Measurements from ENCODE around the gene ANKS1B.

DNA sequence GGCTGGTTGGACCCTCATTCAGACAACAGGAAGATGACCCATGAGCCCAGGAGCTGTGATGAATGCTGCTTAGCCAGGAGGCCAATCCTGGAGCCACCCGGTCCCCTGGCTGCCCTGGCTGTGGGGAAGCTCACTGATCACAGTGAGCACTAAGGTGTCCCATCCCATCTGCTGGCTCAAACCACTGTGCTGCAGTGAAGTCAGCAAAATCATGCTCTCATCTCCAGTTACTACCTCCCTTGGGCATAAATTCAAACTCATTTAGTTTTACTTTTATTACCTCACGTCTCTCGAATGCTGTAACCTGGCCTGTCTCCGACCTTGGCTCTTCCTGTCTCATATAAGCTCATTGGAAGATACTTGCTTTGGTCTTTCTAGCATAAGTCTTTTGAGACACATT lies 1227.3 kb downstream of the ANKS1B start:
- TF ChIP-seq CTCF (IDR thresholded peaks at IDR 0.05) (no peak), ETV6 (CRISPR knock-in tag; IDR thresholded peaks at IDR 0.05) (no peak), ZNF263 (CRISPR knock-in tag; IDR thresholded peaks at IDR 0.05; ENCODE audit: low read depth) (no peak), NFYB (CRISPR knock-in tag; conservative IDR thresholded peaks at IDR 0.05; ENCODE audit: low read depth) (no peak), NR3C1 (CRISPR knock-in tag; conservative IDR thresholded peaks at IDR 0.05; ENCODE audit: low read depth) (no peak), ATF1 (CRISPR knock-in tag; IDR thresholded peaks at IDR 0.05) (no peak), USF2 (CRISPR knock-in tag; IDR thresholded peaks at IDR 0.05) (no peak), ATF2 (CRISPR knock-in tag; IDR thresholded peaks at IDR 0.05; ENCODE audit: borderline replicate concordance, low read depth) (no peak), PREB (CRISPR knock-in tag; IDR thresholded peaks at IDR 0.05; ENCODE audit: borderline replicate concordance) (no peak)
- TF ChIP-seq, protein P1, sequence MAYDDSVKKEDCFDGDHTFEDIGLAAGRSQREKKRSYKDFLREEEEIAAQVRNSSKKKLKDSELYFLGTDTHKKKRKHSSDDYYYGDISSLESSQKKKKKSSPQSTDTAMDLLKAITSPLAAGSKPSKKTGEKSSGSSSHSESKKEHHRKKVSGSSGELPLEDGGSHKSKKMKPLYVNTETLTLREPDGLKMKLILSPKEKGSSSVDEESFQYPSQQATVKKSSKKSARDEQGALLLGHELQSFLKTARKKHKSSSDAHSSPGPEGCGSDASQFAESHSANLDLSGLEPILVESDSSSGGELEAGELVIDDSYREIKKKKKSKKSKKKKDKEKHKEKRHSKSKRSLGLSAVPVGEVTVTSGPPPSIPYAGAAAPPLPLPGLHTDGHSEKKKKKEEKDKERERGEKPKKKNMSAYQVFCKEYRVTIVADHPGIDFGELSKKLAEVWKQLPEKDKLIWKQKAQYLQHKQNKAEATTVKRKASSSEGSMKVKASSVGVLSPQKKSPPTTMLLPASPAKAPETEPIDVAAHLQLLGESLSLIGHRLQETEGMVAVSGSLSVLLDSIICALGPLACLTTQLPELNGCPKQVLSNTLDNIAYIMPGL (CRISPR knock-in tag; IDR thresholded peaks at IDR 0.05): no peak
